Neuronal stem cell (in vitro differentiated cells): Measurements from ENCODE around the gene VDAC2.

Experiments used
- DNase-seq: peaks from one replicate; pipeline ENCODE4 v3.0.0-alpha.2; 2013; ENCODE audit warnings: low spot score
- H2AFZ ChIP-seq: one replicate; pipeline ENCODE4 v1.6.1; 2013; ENCODE audit warnings: mild to moderate bottlenecking, low read length, inconsistent platforms
- H2AK5ac ChIP-seq: 2 replicates; pipeline ENCODE4 v1.6.1; 2013; ENCODE audit warnings: low read depth, mild to moderate bottlenecking, inconsistent platforms, low read length, moderate library complexity, mixed read lengths
- H2BK120ac ChIP-seq: 2 replicates; pipeline ENCODE4 v1.6.1; 2013; ENCODE audit warnings: low read depth, mild to moderate bottlenecking, inconsistent platforms, low read length, moderate library complexity, mixed read lengths
- H2BK12ac ChIP-seq: one replicate; pipeline ENCODE4 v1.6.1; 2013; ENCODE audit warnings: low read length, inconsistent platforms
- H2BK15ac ChIP-seq: 2 replicates; pipeline ENCODE4 v1.6.1; 2013; ENCODE audit warnings: mild to moderate bottlenecking, low read length, inconsistent platforms, mixed read lengths
- H2BK5ac ChIP-seq: one replicate; pipeline ENCODE4 v1.6.1; 2013; ENCODE audit warnings: inconsistent platforms, mild to moderate bottlenecking, low read length, moderate library complexity
- H3K14ac ChIP-seq: one replicate; pipeline ENCODE4 v1.6.1; 2013; ENCODE audit warnings: low read length, inconsistent platforms
- H3K18ac ChIP-seq: 2 replicates; pipeline ENCODE4 v1.6.1; 2013; ENCODE audit warnings: low read length, inconsistent platforms
- H3K23ac ChIP-seq: 2 replicates; pipeline ENCODE4 v1.6.1; 2013; ENCODE audit warnings: low read depth, mild to moderate bottlenecking, mixed read lengths, low read length, inconsistent platforms; ENCODE audit not compliant: poor library complexity
- H3K27ac ChIP-seq: replicated peaks from 3 replicates; pipeline ENCODE4 v1.5.1; 2013; ENCODE audit warnings: low read length, inconsistent platforms
- H3K27me3 ChIP-seq, 3 experiments: 2 replicates each; pipeline ENCODE4 v1.6.1; 2013; ENCODE audit warnings: low read length in 3 of 3, mild to moderate bottlenecking in 2 of 3, inconsistent platforms in 1 of 3, low read depth in 1 of 3, mixed read lengths in 1 of 3, moderate library complexity in 1 of 3; ENCODE audit not compliant: control insufficient read depth in 3 of 3, insufficient read depth in 3 of 3
- H3K36me3 ChIP-seq, 2 donors: replicated peaks in 1 of 2; 2 replicates each; pipeline ENCODE4 v1.6.1; 2013; ENCODE audit warnings: low read length in 2 of 2; ENCODE audit not compliant: control insufficient read depth in 2 of 2, insufficient read depth in 2 of 2
- H3K4ac ChIP-seq: 2 replicates; pipeline ENCODE4 v1.6.1; 2013; ENCODE audit warnings: inconsistent platforms, mild to moderate bottlenecking, low read length, moderate library complexity
- H3K4me1 ChIP-seq, 2 donors: 1 replicate in 1 of 2; 2 replicates in 1 of 2; pipeline ENCODE4 v1.6.1; 2013; ENCODE audit warnings: low read length in 2 of 2, low read depth in 1 of 2; ENCODE audit not compliant: control insufficient read depth in 2 of 2, insufficient read depth in 1 of 2
- H3K4me2 ChIP-seq: one replicate; pipeline ENCODE4 v1.6.1; 2013; ENCODE audit warnings: mild to moderate bottlenecking, low read length, inconsistent platforms; ENCODE audit not compliant: insufficient read depth, poor library complexity, severe bottlenecking
- H3K4me3 ChIP-seq, 2 donors: 2 replicates each; pipeline ENCODE4 v1.5.1; 2013; ENCODE audit warnings: low read length in 2 of 2, mild to moderate bottlenecking in 2 of 2, inconsistent platforms in 1 of 2, moderate library complexity in 1 of 2
- H3K79me1 ChIP-seq: one replicate; pipeline ENCODE4 v1.6.1; 2013; ENCODE audit warnings: low read depth, mild to moderate bottlenecking, inconsistent platforms, low read length, moderate library complexity
- H3K9ac ChIP-seq: one replicate; pipeline ENCODE4 v1.6.1; 2013; ENCODE audit warnings: mild to moderate bottlenecking, low read depth, low read length, inconsistent platforms; ENCODE audit not compliant: poor library complexity
- H3K9me3 ChIP-seq, 2 donors: replicated peaks in 1 of 2; 2 replicates each; pipeline versions ENCODE3 to v1.6.1; 2013; ENCODE audit warnings: low read length in 2 of 2, mild to moderate bottlenecking in 2 of 2, inconsistent platforms in 1 of 2, low read depth in 1 of 2, mixed read lengths in 1 of 2, moderate library complexity in 1 of 2; ENCODE audit not compliant: control insufficient read depth in 2 of 2, insufficient read depth in 1 of 2
- H4K8ac ChIP-seq: one replicate; pipeline ENCODE4 v1.6.1; 2013; ENCODE audit warnings: low read depth, mild to moderate bottlenecking, inconsistent platforms, low read length, moderate library complexity
- H4K91ac ChIP-seq: one replicate; pipeline ENCODE4 v1.6.1; 2013; ENCODE audit warnings: low read length, low read depth, mild to moderate bottlenecking, inconsistent platforms; ENCODE audit not compliant: poor library complexity
- WGBS, 2 donors: extraction: QIAGEN DNeasy Blood & Tissue Kit; methylation state at CpG; one replicate each; pipeline ENCODE4 v1.1.7; 2013; ENCODE audit warnings: missing lambda C conversion rate in 2 of 2, mixed read lengths in 1 of 2; ENCODE audit not compliant: insufficient read length in 2 of 2, insufficient replicate concordance in 1 of 2; ENCODE audit errors: extremely low coverage in 2 of 2; 5-methylcytosine and 5-hydroxymethylcytosine counted together

The VDAC2 gene

DNA sequence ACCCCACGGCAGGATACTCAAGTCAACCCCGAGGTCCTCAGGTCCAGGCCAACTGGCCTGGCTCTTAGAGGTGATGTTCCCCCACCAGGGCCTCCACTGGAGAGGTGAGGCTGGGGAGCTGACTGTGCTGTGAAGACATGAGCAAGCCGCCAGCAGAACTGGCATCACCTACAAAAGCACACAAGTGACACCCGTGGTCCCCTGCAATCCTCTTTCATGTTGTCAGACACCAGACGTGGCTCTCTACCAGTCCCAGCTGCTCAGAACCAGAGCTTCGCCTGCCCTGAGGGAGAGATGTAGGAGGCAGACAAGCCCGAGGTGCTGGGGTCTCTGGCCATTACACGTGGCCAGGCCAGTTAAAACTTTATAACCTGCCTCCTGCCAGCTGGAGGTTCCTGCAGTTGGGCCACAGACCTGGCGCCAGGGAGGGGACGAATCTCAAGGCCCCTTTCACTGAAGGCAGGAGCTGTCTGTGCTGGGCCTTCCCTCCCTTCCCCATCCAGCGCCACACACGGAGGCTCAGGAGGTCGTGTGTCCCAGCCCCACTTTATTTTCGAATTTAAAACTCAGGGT lies 22.9 kb downstream of the VDAC2 start:
- no CpG with 5 or more reads among the region's 14 CpGs for WGBS, 2 donors
- H2BK5ac ChIP-seq, result peak overlapping the region; percentile 77
- peak overlapping the region; percentile 41 for H2AK5ac ChIP-seq
- no peaks in the 10 kb centered on the region for H3K9me3 ChIP-seq
- peaks cover 3 to 7% of the 10 kb centered on the region in 2 donors for H3K4me1 ChIP-seq
- peak overlapping the region; percentile 100 for H3K4me2 ChIP-seq
- H4K8ac ChIP-seq, result no peak overlapping the region
- peak overlapping the region; percentile 40 for H3K23ac ChIP-seq
- peak overlapping the region; percentile 84 for H3K18ac ChIP-seq
- peaks cover 0 to 5% (median 0%) of the 10 kb centered on the region in 3 experiments for H3K27me3 ChIP-seq
- H3K79me1 ChIP-seq, result no peaks in the 10 kb centered on the region
- H3K4ac ChIP-seq, result no peak overlapping the region
- peak overlapping the region; percentile 62 for H2BK15ac ChIP-seq
- no peak for DNase-seq
- H2AFZ ChIP-seq, result no peak overlapping the region
- peak overlapping the region; percentile 78 for H3K9ac ChIP-seq
- H3K14ac ChIP-seq, result no peak overlapping the region
- H2BK120ac ChIP-seq, result no peak overlapping the region
- H4K91ac ChIP-seq, result no peak overlapping the region
- H3K36me3 ChIP-seq, result peaks cover 13 to 53% of the 10 kb centered on the region in 2 donors
- peak overlapping the region in 1 of 2 donors; percentile 73 for H3K4me3 ChIP-seq
- H3K27ac ChIP-seq, result peak overlapping the region; percentile 60
- H2BK12ac ChIP-seq, result no peak overlapping the region

DNA sequence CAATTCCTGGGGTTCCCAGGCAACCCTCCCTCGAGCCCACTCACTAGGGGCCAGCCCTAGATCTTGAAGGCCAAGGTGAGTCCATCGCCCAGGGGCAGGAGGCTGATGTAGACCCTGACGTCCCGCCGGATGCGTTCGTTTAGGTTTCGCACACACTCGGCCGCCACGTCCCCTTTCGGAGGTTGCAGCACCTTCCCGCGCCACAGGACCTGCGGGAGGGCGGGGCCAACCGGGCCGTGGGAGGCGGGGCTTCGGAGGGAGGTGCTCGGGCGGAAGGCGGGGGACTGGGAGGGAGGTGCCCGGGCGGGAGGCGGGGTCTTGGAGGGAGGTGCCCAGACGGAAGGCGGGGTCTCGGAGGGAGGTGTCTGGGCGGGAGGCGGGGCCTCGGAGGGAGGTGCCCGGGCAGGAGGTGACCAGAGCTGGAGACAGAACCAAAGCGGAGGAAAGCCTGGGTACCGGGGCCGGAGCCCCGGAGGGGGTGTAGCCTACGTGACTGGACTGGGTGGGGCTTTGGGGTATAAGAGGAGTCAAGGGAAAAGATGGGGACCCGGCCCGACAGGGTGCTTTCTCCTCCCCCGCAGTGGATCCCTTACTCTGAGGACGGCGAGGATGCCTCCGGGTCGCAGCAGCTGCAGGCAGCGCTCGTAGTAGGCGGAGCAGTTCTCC lies 23.6 kb downstream of the VDAC2 start:
- Histone ChIP-seq H3K4me1 (peaks cover 3 to 7% of the 10 kb centered on the region in 2 donors), H3K27me3 (peaks cover 0 to 5% (median 0%) of the 10 kb centered on the region in 3 experiments), H3K27ac (peak overlapping the region; percentile 60), H3K9ac (peak overlapping the region; percentile 90), H3K23ac (peak overlapping the region; percentile 92), H3K9me3 (no peaks in the 10 kb centered on the region), H4K91ac (no peak overlapping the region), H3K79me1 (no peaks in the 10 kb centered on the region), H2BK12ac (peak overlapping the region; percentile 53), H2BK15ac (peak overlapping the region; percentile 62), H3K18ac (peak overlapping the region; percentile 94), H3K14ac (peak overlapping the region; percentile 67), H2BK5ac (peak overlapping the region; percentile 77), H3K4ac (no peak overlapping the region), H3K36me3 (peaks cover 11 to 47% of the 10 kb centered on the region in 2 donors), H2BK120ac (peak overlapping the region; percentile 75), H3K4me2 (peak overlapping the region; percentile 100), H3K4me3 (peak overlapping the region in 1 of 2 donors; percentile 81), H2AK5ac (peak overlapping the region; percentile 41), H2AFZ (peak overlapping the region; percentile 98), H4K8ac (no peak overlapping the region)
- WGBS, 2 donors, result no CpG with 5 or more reads among the region's 48 CpGs
- DNase-seq, result peak; percentile 84

DNA sequence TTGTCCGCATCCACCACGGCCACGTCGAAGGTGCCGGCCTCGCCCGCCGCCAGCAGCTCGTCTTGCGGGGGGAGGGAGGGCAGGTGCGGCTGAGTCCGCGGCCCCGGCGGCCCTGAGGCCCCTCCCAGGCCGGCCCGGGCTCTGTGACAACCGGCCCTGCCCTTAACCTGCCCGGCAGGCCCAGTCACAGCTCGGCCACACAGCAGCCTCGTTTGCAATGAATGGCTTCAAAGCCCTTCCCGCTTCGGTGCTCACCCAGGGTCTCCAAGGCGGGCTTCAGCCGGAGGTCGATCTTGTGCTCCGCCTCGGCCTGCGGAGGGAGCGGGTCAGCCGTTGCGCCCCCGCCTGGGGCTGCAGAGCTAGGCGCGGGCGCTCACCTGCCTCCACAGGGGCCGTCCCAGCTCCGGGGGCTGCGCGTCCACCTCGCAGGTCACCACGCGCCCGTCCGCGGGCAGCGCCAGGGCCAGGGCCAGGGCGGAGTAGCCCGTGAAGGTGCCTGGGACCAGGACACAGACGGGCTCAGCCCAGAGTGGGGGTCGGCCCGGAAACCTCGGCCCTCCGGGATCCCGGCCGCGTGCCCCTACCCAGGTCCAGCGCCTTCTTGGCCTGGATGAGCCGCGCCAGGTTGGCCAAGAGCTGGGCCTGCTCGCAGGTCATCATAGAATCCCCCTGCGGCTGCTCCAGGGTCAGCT lies 24.2 kb downstream of the VDAC2 start:
- no CpG with 5 or more reads among the region's 62 CpGs for WGBS, 2 donors
- DNase-seq, result peak; percentile 52
- H3K14ac ChIP-seq, result peak overlapping the region; percentile 67

More for the DNA sequence above, 24.2 kb downstream of the VDAC2 start:
- Histone ChIP-seq H3K27me3 (peaks cover 0 to 5% (median 5%) of the 10 kb centered on the region in 3 experiments), H3K4ac (no peak overlapping the region), H2AFZ (peak overlapping the region; percentile 98), H3K27ac (peak overlapping the region; percentile 32), H3K9me3 (no peaks in the 10 kb centered on the region), H2BK15ac (peak overlapping the region; percentile 35), H2BK12ac (peak overlapping the region; percentile 53), H3K4me1 (peaks cover 3 to 7% of the 10 kb centered on the region in 2 donors), H3K79me1 (no peaks in the 10 kb centered on the region), H4K91ac (no peak overlapping the region), H2BK5ac (peak overlapping the region; percentile 67), H4K8ac (no peak overlapping the region), H3K4me2 (peak overlapping the region; percentile 100), H3K23ac (peak overlapping the region; percentile 92), H3K18ac (peak overlapping the region; percentile 94), H2AK5ac (peak overlapping the region; percentile 40), H2BK120ac (peak overlapping the region; percentile 75), H3K4me3 (peak overlapping the region; percentile 69 to 81), H3K9ac (peak overlapping the region; percentile 90), H3K36me3 (peaks cover 11 to 40% of the 10 kb centered on the region in 2 donors)
